HCT116 (cell line): Measurements from ENCODE around the gene ROBO1.

Experiments used
- EGR1 ChIP-seq: IDR thresholded peaks from 2 replicates; pipeline ENCODE4 v1.6.1; 2012; ENCODE audit warnings: low read depth
- EZH2 ChIP-seq: fragments of 200-600 bp; sonication (generic); IDR thresholded peaks from 2 replicates; pipeline ENCODE4 v1.6.1; 2017; ENCODE audit warnings: antibody characterized with exemption, mixed run types
- POLR2A ChIP-seq: IDR thresholded peaks from 2 replicates; pipeline ENCODE4 v1.7.0; 2011; ENCODE audit warnings: borderline replicate concordance; ENCODE audit not compliant: insufficient read depth, insufficient read length; ENCODE audit errors: extremely low read depth
- POLR2AphosphoS5 ChIP-seq: IDR thresholded peaks from 2 replicates; pipeline ENCODE4 v1.6.1; 2011; ENCODE audit warnings: mild to moderate bottlenecking, low read depth, low read length, moderate library complexity
- RAD21 ChIP-seq: IDR thresholded peaks from 2 replicates; pipeline ENCODE4 v1.6.1; 2012; ENCODE audit warnings: low read depth, mild to moderate bottlenecking
- SIN3A ChIP-seq: IDR thresholded peaks from 2 replicates; pipeline ENCODE4 v1.6.1; 2012; ENCODE audit warnings: low read depth
- SP1 ChIP-seq: IDR thresholded peaks from 2 replicates; pipeline ENCODE4 v1.6.1; 2012; ENCODE audit warnings: low read depth
- SRF ChIP-seq: IDR thresholded peaks from 2 replicates; pipeline ENCODE4 v1.6.1; 2012; ENCODE audit warnings: low read depth
- ZFX ChIP-seq: fragments of 450-650 bp; IDR thresholded peaks from 2 replicates; pipeline ENCODE4 v1.6.1; 2017
- TF ChIP-seq, protein P1 (sequence below), 3 experiments: fragments of 200-600 bp in 1 of 3; sonication (generic) in 1 of 3; IDR thresholded peaks in 2 of 3; conservative IDR thresholded peaks in 1 of 3; 2 replicates each; pipeline ENCODE4 v1.5.1; 2012 to 2017; ENCODE audit warnings: low read depth in 2 of 3, low read length in 2 of 3, antibody characterized with exemption in 1 of 3, borderline replicate concordance in 1 of 3, control low read depth in 1 of 3, mild to moderate bottlenecking in 1 of 3, mixed read lengths in 1 of 3, mixed run types in 1 of 3, moderate library complexity in 1 of 3; ENCODE audit not compliant: insufficient read depth in 1 of 3
- TF ChIP-seq, protein P2 (sequence below): IDR thresholded peaks from 2 replicates; pipeline ENCODE4 v1.6.1; 2012; ENCODE audit warnings: low read depth
- TF ChIP-seq, protein P3 (sequence below): IDR thresholded peaks from 2 replicates; pipeline ENCODE4 v1.6.1; 2012
- TF ChIP-seq, protein P4 (sequence below): IDR thresholded peaks from 2 replicates; pipeline ENCODE4 v1.6.1; 2012

DNA sequence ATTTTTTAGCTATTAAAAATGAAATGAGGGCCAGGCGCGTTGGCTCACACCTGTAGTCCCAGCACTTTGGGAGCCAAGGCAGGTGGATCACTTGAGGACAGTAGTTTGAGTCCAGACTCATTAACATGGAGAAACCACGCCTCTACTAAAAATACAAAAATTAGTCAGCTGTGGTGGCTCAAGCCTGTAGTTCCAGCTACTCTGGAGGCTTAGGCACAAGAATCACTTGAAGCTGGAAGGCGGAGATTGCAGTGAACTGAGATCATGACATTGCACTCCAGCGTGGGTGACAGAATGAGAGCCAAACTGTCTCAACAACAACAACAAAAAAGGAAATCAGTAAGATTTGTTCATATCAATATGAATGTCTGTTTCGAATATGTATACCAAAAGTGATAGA is 517.1 kb downstream of the ROBO1 start:
- no peak for TF ChIP-seq SRF
- TF ChIP-seq, protein P1, sequence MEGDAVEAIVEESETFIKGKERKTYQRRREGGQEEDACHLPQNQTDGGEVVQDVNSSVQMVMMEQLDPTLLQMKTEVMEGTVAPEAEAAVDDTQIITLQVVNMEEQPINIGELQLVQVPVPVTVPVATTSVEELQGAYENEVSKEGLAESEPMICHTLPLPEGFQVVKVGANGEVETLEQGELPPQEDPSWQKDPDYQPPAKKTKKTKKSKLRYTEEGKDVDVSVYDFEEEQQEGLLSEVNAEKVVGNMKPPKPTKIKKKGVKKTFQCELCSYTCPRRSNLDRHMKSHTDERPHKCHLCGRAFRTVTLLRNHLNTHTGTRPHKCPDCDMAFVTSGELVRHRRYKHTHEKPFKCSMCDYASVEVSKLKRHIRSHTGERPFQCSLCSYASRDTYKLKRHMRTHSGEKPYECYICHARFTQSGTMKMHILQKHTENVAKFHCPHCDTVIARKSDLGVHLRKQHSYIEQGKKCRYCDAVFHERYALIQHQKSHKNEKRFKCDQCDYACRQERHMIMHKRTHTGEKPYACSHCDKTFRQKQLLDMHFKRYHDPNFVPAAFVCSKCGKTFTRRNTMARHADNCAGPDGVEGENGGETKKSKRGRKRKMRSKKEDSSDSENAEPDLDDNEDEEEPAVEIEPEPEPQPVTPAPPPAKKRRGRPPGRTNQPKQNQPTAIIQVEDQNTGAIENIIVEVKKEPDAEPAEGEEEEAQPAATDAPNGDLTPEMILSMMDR (IDR thresholded peaks at IDR 0.05 in 2 of 3, conservative IDR thresholded peaks at IDR 0.05 in 1 of 3; ENCODE audit: borderline replicate concordance in 1 of 3, insufficient read depth in 1 of 3, low read depth in 2 of 3, low read length in 2 of 3), result no peak
- no peak for TF ChIP-seq EGR1
- TF ChIP-seq SIN3A, result no peak
- TF ChIP-seq POLR2A, result no peak
- TF ChIP-seq, protein P2, sequence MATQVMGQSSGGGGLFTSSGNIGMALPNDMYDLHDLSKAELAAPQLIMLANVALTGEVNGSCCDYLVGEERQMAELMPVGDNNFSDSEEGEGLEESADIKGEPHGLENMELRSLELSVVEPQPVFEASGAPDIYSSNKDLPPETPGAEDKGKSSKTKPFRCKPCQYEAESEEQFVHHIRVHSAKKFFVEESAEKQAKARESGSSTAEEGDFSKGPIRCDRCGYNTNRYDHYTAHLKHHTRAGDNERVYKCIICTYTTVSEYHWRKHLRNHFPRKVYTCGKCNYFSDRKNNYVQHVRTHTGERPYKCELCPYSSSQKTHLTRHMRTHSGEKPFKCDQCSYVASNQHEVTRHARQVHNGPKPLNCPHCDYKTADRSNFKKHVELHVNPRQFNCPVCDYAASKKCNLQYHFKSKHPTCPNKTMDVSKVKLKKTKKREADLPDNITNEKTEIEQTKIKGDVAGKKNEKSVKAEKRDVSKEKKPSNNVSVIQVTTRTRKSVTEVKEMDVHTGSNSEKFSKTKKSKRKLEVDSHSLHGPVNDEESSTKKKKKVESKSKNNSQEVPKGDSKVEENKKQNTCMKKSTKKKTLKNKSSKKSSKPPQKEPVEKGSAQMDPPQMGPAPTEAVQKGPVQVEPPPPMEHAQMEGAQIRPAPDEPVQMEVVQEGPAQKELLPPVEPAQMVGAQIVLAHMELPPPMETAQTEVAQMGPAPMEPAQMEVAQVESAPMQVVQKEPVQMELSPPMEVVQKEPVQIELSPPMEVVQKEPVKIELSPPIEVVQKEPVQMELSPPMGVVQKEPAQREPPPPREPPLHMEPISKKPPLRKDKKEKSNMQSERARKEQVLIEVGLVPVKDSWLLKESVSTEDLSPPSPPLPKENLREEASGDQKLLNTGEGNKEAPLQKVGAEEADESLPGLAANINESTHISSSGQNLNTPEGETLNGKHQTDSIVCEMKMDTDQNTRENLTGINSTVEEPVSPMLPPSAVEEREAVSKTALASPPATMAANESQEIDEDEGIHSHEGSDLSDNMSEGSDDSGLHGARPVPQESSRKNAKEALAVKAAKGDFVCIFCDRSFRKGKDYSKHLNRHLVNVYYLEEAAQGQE, result no peak
- no peak for TF ChIP-seq POLR2AphosphoS5
- TF ChIP-seq EZH2, result no peak
- no peak for TF ChIP-seq ZFX
- TF ChIP-seq, protein P3, sequence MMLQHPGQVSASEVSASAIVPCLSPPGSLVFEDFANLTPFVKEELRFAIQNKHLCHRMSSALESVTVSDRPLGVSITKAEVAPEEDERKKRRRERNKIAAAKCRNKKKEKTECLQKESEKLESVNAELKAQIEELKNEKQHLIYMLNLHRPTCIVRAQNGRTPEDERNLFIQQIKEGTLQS, result no peak
- TF ChIP-seq, protein P4, sequence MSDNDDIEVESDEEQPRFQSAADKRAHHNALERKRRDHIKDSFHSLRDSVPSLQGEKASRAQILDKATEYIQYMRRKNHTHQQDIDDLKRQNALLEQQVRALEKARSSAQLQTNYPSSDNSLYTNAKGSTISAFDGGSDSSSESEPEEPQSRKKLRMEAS, result no peak
- no peak for TF ChIP-seq SP1
- no peak for TF ChIP-seq RAD21
